ENCODE measurements around the gene NTSR1.

DNA sequence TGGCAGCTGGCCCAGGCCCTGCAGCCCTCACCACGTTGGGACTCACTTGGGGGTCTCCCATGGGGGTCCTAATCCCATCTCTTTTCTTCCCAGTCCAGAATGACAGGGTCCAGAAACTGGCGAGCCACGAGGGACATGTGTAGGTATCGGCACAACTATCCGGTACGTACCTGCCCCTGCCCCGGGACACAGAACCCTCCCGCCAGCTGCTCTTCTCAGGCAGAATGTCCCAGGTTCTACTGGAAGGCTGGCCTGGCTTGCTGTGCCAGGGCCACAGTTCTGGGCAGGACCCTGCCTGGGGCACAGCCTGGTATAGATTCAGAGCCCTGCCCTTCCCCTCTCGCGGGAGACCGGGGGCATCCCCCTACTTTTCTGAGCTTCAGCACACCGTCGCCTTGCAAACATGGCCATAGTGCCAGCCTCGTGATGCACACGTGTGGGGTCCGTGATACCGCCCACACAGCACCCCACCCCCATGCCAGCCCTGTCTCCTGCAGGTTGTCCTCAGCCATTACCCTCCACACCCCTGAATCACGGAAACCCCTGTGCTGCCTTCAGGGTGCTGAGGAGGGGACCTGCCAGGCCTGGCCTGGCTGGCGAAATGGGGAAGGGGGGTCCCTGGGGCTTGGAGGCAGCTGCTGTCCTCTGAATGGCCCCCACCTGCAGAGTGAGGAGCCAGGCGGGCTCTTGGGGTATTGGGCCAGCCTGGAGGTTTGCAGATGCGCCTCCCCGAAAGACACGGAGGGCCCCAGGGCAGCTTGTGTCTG lies 99.0 kb downstream of the NTSR1 start:
- TF ChIP-seq, protein P1, sequence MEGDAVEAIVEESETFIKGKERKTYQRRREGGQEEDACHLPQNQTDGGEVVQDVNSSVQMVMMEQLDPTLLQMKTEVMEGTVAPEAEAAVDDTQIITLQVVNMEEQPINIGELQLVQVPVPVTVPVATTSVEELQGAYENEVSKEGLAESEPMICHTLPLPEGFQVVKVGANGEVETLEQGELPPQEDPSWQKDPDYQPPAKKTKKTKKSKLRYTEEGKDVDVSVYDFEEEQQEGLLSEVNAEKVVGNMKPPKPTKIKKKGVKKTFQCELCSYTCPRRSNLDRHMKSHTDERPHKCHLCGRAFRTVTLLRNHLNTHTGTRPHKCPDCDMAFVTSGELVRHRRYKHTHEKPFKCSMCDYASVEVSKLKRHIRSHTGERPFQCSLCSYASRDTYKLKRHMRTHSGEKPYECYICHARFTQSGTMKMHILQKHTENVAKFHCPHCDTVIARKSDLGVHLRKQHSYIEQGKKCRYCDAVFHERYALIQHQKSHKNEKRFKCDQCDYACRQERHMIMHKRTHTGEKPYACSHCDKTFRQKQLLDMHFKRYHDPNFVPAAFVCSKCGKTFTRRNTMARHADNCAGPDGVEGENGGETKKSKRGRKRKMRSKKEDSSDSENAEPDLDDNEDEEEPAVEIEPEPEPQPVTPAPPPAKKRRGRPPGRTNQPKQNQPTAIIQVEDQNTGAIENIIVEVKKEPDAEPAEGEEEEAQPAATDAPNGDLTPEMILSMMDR (IDR thresholded peaks at IDR 0.05), result no peak
- no peak for TF ChIP-seq POLR2A (IDR thresholded peaks at IDR 0.05)
